ENCODE data around the gene GASK1A. TPM values are rescaled to one million over a fixed set of nuclear protein-coding genes. Genes with fewer than 3 reads are reported as not detected.
A peak's percentile ranks its signal among the peaks of the same experiment; 100 is the strongest.

Gene GASK1A
- total and polyA plus RNA-seq, 10 of the 15 experiments (the other 5 are each of a cell fraction or from before 2014, with no cell fraction given) = 0.18 TPM; not detected in 9

DNA sequence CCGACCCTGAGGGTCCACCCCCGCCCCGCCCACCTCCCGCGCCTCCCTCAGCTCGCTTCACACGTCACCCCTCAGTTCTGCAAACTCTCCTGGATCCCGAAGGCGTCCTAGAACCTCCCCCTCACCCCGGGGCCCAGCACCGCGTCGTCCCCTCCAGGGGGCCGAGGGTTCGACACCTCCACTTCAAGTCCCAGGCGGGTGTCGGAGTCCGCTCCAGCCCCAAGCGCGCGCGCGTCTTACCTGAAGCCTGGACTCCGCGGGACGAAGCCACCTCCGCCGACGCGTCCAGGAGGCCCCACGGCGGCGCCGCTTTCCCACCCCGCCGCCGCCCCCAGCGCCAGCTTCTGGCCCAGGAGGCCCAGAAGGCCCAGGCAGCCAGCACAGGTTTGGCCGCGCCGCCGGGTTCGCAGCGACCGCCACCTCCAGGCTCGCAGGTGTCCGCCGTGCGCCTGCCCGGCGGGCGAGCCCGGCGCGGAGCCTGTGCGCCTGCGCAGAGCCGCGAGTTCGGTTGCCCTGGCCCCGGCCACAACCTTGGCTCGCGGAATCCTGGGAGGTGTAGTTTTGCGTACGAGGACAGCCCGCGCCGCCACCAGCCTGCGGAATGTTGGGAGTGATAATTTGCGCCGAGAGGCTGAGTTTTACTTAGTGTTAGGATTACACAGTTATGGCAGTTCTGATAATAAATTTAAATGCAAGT lies 126.6 kb downstream of the GASK1A start, which contains the start of gene POMGNT2 (continued):
- TF ChIP-seq KAT2A (conservative IDR thresholded peaks at IDR 0.05; ENCODE audit: control insufficient read depth, low read depth, low read length) (no peak), RBBP5 (conservative IDR thresholded peaks at IDR 0.05) (no peak), SIX5 (IDR thresholded peaks at IDR 0.05; ENCODE audit: low read depth, low read length, severe bottlenecking) (peak; percentile 66), HCFC1 (IDR thresholded peaks at IDR 0.05; ENCODE audit: low read length) (peak; percentile 85), BACH1 (IDR thresholded peaks at IDR 0.05; ENCODE audit: borderline replicate concordance) (0 out of 2 replicates have a peak, but pooled peaks have one; percentile 37), MEF2B (IDR thresholded peaks at IDR 0.05; ENCODE audit: partially characterized antibody, poor library complexity, severe bottlenecking) (no peak), CREB1 (IDR thresholded peaks at IDR 0.05; ENCODE audit: low read depth) (no peak), ZNF207 (IDR thresholded peaks at IDR 0.05; ENCODE audit: borderline replicate concordance) (0 out of 2 replicates have a peak, but pooled peaks have one; percentile 47), FOXK2 (IDR thresholded peaks at IDR 0.05) (no peak), NR2C1 (IDR thresholded peaks at IDR 0.05) (peak; percentile 74), POU2F2 (IDR thresholded peaks at IDR 0.05; ENCODE audit: borderline replicate concordance, low read depth, low read length) (no peak), CHD1 (IDR thresholded peaks at IDR 0.05; ENCODE audit: low read depth, low read length) (no peak), RCOR1 (conservative IDR thresholded peaks at IDR 0.05; ENCODE audit: low read depth, low read length) (no peak), HDAC6 (IDR thresholded peaks at IDR 0.05; ENCODE audit: unreplicated experiment) (no peak), JUNB (IDR thresholded peaks at IDR 0.05) (no peak), RELA (IDR thresholded peaks at IDR 0.05; ENCODE audit: borderline replicate concordance, partially characterized antibody) (no peak), TBL1XR1 (IDR thresholded peaks at IDR 0.05; ENCODE audit: low read depth, low read length) (no peak)
- TF ChIP-seq, protein P1, sequence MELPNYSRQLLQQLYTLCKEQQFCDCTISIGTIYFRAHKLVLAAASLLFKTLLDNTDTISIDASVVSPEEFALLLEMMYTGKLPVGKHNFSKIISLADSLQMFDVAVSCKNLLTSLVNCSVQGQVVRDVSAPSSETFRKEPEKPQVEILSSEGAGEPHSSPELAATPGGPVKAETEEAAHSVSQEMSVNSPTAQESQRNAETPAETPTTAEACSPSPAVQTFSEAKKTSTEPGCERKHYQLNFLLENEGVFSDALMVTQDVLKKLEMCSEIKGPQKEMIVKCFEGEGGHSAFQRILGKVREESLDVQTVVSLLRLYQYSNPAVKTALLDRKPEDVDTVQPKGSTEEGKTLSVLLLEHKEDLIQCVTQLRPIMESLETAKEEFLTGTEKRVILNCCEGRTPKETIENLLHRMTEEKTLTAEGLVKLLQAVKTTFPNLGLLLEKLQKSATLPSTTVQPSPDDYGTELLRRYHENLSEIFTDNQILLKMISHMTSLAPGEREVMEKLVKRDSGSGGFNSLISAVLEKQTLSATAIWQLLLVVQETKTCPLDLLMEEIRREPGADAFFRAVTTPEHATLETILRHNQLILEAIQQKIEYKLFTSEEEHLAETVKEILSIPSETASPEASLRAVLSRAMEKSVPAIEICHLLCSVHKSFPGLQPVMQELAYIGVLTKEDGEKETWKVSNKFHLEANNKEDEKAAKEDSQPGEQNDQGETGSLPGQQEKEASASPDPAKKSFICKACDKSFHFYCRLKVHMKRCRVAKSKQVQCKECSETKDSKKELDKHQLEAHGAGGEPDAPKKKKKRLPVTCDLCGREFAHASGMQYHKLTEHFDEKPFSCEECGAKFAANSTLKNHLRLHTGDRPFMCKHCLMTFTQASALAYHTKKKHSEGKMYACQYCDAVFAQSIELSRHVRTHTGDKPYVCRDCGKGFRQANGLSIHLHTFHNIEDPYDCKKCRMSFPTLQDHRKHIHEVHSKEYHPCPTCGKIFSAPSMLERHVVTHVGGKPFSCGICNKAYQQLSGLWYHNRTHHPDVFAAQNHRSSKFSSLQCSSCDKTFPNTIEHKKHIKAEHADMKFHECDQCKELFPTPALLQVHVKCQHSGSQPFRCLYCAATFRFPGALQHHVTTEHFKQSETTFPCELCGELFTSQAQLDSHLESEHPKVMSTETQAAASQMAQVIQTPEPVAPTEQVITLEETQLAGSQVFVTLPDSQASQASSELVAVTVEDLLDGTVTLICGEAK (IDR thresholded peaks at IDR 0.05; ENCODE audit: borderline replicate concordance) = no peak
- TF ChIP-seq, protein P2, sequence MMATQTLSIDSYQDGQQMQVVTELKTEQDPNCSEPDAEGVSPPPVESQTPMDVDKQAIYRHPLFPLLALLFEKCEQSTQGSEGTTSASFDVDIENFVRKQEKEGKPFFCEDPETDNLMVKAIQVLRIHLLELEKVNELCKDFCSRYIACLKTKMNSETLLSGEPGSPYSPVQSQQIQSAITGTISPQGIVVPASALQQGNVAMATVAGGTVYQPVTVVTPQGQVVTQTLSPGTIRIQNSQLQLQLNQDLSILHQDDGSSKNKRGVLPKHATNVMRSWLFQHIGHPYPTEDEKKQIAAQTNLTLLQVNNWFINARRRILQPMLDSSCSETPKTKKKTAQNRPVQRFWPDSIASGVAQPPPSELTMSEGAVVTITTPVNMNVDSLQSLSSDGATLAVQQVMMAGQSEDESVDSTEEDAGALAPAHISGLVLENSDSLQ (IDR thresholded peaks at IDR 0.05) = no peak
- TF ChIP-seq, protein P3, sequence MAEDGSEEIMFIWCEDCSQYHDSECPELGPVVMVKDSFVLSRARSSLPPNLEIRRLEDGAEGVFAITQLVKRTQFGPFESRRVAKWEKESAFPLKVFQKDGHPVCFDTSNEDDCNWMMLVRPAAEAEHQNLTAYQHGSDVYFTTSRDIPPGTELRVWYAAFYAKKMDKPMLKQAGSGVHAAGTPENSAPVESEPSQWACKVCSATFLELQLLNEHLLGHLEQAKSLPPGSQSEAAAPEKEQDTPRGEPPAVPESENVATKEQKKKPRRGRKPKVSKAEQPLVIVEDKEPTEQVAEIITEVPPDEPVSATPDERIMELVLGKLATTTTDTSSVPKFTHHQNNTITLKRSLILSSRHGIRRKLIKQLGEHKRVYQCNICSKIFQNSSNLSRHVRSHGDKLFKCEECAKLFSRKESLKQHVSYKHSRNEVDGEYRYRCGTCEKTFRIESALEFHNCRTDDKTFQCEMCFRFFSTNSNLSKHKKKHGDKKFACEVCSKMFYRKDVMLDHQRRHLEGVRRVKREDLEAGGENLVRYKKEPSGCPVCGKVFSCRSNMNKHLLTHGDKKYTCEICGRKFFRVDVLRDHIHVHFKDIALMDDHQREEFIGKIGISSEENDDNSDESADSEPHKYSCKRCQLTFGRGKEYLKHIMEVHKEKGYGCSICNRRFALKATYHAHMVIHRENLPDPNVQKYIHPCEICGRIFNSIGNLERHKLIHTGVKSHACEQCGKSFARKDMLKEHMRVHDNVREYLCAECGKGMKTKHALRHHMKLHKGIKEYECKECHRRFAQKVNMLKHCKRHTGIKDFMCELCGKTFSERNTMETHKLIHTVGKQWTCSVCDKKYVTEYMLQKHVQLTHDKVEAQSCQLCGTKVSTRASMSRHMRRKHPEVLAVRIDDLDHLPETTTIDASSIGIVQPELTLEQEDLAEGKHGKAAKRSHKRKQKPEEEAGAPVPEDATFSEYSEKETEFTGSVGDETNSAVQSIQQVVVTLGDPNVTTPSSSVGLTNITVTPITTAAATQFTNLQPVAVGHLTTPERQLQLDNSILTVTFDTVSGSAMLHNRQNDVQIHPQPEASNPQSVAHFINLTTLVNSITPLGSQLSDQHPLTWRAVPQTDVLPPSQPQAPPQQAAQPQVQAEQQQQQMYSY (CRISPR knock-in tag; IDR thresholded peaks at IDR 0.05) = no peak
- TF ChIP-seq, protein P4, sequence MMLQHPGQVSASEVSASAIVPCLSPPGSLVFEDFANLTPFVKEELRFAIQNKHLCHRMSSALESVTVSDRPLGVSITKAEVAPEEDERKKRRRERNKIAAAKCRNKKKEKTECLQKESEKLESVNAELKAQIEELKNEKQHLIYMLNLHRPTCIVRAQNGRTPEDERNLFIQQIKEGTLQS (IDR thresholded peaks at IDR 0.05; ENCODE audit: borderline replicate concordance, extremely low read depth, low read depth, low read length) = no peak

Data from GM12878 (cell line).